ENCODE measurements around the gene PROCA1. TPM values are rescaled to one million over a fixed set of nuclear protein-coding genes. Genes with fewer than 3 reads are reported as not detected.
A peak's percentile ranks its signal among the peaks of the same experiment; 100 is the strongest.

PROCA1 gene
- total RNA-seq, 1 experiment from 2014 or later, result 4.9 TPM

DNA sequence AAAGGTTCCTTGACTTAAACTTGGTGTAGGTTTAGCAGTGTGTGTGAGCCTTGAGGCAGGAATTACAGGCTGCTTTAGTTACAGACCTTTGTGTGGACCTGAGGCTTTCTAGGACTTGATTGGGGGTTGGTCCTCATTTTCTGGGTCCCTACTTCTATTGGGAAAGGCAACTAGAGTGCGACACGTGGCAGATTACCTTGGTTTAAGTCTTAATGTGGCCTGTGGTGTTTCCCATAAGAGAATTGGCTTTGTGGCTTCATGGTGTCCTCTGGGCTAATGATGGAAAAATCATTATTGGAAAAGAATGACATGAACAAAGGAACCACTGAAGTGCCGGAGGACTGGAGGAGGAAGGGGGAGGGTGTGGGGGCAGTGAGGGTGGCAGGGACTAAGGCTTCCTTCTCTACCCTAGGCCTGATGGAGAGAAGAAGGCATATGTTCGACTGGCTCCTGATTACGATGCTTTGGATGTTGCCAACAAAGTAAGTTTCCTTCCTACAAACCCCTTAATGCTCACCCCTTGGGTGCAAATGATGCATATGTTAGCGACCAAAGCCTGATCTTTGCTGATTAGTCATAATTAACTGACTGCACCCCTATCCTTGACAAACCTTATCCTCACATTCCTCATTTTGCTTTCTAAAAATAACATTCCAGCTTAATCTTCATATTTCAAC, 11.6 kb upstream of the PROCA1 start:
- no peak for ATAC-seq
- ChIA-PET CTCF (no interaction called here), POLR2A (interaction anchor here (0.6 kb wide), 1 partner anchor 520 kb away, joined by 3 read pairs; no protein-coding TSS in a partner anchor)
- Histone ChIP-seq H3K27ac (ENCODE audit: low read length) (peak overlapping the region; percentile 99), H3K4me3 (ENCODE audit: low read depth in 2 of 2, low read length in 2 of 2) (peak overlapping the region; percentile 58 to 88), H3K9me3 (ENCODE audit: control insufficient read depth, insufficient read depth, low read depth, low read length) (no peaks in the 10 kb centered on the region), H3K4me1 (ENCODE audit: control insufficient read depth, insufficient read depth, low read length) (peaks cover 41% of the 10 kb centered on the region), H3K36me3 (ENCODE audit: control insufficient read depth, insufficient read depth, low read length) (peaks cover 30% of the 10 kb centered on the region), H3K27me3 (ENCODE audit: control insufficient read depth, insufficient read depth, low read length) (no peaks in the 10 kb centered on the region)
- no peak for DNase-seq (ENCODE audit: low read depth, low spot score)
- intact Hi-C loops (cut with micrococcal nuclease; ENCODE audit: unreplicated experiment), result loop anchor here (10.0 kb wide), 1 partner anchor 182 kb away; the partner anchor contains the start of gene DHRS13
- BruUV-seq (replicated peaks), result no TSS peak
- in situ Hi-C loops (cut with HindIII; ENCODE audit: low pct_unique_long_range_greater_than_20kb, low sequenced_read_pairs), result no loop called here
- TF ChIP-seq SIN3A (IDR thresholded peaks at IDR 0.05; ENCODE audit: borderline replicate concordance, insufficient read depth, low read depth, low read length) (no peak), POLR2AphosphoS5 (IDR thresholded peaks at IDR 0.05; ENCODE audit: low read depth, low read length) (peak; percentile 25; the same call in 1 of the 2 replicates), TCF7L2 (IDR thresholded peaks at IDR 0.05; ENCODE audit: low read depth, low read length) (no peak)

DNA sequence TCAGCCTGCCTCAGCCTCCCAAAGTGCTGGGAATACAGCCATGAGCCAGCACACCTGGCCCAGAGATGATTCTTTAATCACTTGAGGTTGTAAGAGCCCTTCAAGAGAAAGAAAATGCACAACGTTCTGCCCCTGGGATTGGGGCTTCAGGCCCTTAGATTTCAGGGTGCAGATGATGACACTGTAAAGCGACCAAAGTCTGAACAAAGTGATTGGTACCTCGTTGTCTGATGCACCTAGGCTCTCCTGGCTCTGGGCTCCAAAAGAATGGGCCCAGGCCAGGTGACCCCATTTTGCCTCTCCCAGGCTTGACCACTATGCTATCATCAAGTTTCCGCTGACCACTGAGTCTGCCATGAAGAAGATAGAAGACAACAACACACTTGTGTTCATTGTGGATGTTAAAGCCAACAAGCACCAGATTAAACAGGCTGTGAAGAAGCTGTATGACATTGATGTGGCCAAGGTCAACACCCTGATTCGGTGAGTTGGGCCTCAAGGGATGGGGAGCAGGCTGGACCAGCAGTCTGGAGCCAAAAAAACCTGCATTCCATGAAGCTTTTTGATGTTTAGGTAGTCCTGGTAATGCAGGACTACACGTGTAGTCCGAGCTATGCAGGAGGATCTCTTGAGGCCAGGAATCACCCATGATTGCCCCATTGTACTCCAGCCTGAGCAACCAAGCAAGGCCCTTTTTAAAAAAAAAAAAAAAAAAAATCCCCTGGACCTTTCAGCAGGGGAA, 10.9 kb upstream of the PROCA1 start:
- Histone ChIP-seq H3K36me3 (ENCODE audit: control insufficient read depth, insufficient read depth, low read length) (peaks cover 30% of the 10 kb centered on the region), H3K9me3 (ENCODE audit: control insufficient read depth, insufficient read depth, low read depth, low read length) (no peaks in the 10 kb centered on the region), H3K27ac (ENCODE audit: low read length) (peak overlapping the region; percentile 99), H3K4me3 (ENCODE audit: low read depth in 2 of 2, low read length in 2 of 2) (peak overlapping the region; percentile 58 to 88), H3K27me3 (ENCODE audit: control insufficient read depth, insufficient read depth, low read length) (no peaks in the 10 kb centered on the region), H3K4me1 (ENCODE audit: control insufficient read depth, insufficient read depth, low read length) (peaks cover 43% of the 10 kb centered on the region)
- BruUV-seq (replicated peaks), result no TSS peak
- ChIA-PET POLR2A (interaction anchor here (0.6 to 1.5 kb wide), 2 partner anchors 11 to 166 kb away, joined by 4 to 7 read pairs; partner anchors contain the start of gene PROCA1), CTCF (interaction anchor here (0.7 kb wide), 1 partner anchor 236 kb away, joined by 5 read pairs; no protein-coding TSS in a partner anchor)
- ATAC-seq (no peak), DNase-seq (ENCODE audit: low read depth, low spot score) (no peak)
- no peak for TF ChIP-seq CTCF (IDR thresholded peaks at IDR 0.05)
- TF ChIP-seq REST (IDR thresholded peaks at IDR 0.05; ENCODE audit: insufficient read depth in 1 of 2, low read depth in 2 of 2, low read length in 1 of 2), result no peak
- TF ChIP-seq SIN3A (IDR thresholded peaks at IDR 0.05; ENCODE audit: borderline replicate concordance, insufficient read depth, low read depth, low read length), result no peak
- no peak for TF ChIP-seq POLR2AphosphoS5 (IDR thresholded peaks at IDR 0.05; ENCODE audit: low read depth, low read length)
- TF ChIP-seq TCF7L2 (IDR thresholded peaks at IDR 0.05; ENCODE audit: low read depth, low read length), result no peak
- in situ Hi-C loops (cut with HindIII; ENCODE audit: low pct_unique_long_range_greater_than_20kb, low sequenced_read_pairs) (no loop called here), intact Hi-C loops (cut with micrococcal nuclease; ENCODE audit: unreplicated experiment) (loop anchor here (10.0 kb wide), 1 partner anchor 182 kb away; the partner anchor contains the start of gene DHRS13)
